Measurements from ENCODE around the gene HTR6. TPM values are rescaled to one million over a fixed set of nuclear protein-coding genes. Genes with fewer than 3 reads are reported as not detected.

Gene HTR6
- total RNA-seq, 1 experiment from 2014 or later: not detected

- no peaks in the 10 kb centered on the region for H3K4me1 Mint-ChIP-seq (ENCODE audit: low read depth, unreplicated experiment)
- TF ChIP-seq, protein P1, sequence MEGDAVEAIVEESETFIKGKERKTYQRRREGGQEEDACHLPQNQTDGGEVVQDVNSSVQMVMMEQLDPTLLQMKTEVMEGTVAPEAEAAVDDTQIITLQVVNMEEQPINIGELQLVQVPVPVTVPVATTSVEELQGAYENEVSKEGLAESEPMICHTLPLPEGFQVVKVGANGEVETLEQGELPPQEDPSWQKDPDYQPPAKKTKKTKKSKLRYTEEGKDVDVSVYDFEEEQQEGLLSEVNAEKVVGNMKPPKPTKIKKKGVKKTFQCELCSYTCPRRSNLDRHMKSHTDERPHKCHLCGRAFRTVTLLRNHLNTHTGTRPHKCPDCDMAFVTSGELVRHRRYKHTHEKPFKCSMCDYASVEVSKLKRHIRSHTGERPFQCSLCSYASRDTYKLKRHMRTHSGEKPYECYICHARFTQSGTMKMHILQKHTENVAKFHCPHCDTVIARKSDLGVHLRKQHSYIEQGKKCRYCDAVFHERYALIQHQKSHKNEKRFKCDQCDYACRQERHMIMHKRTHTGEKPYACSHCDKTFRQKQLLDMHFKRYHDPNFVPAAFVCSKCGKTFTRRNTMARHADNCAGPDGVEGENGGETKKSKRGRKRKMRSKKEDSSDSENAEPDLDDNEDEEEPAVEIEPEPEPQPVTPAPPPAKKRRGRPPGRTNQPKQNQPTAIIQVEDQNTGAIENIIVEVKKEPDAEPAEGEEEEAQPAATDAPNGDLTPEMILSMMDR (IDR thresholded peaks at IDR 0.05; ENCODE audit: unreplicated experiment): no peak
- no TSS peak for BruUV-seq (replicated peaks)
- H3K9me3 Mint-ChIP-seq (ENCODE audit: low read depth, unreplicated experiment): no peaks in the 10 kb centered on the region
- no peaks in the 10 kb centered on the region for H3K36me3 Mint-ChIP-seq (ENCODE audit: insufficient read depth, unreplicated experiment)
- DNase-seq: no peak
- H3K27me3 Mint-ChIP-seq (ENCODE audit: unreplicated experiment): no peaks in the 10 kb centered on the region
- CTCF ChIA-PET: no interaction called here
- intact Hi-C loops (cut with micrococcal nuclease; ENCODE audit: unreplicated experiment): no loop called here
- H3K4me3 Mint-ChIP-seq (ENCODE audit: low read depth, unreplicated experiment): no peak overlapping the region
- H3K27ac Mint-ChIP-seq (ENCODE audit: unreplicated experiment): no peak overlapping the region
Observed at GRCh38 chr1:19695772-19696171, 31.1 kb downstream of the HTR6 start.

GRCh38 chr1:19696820-19697219 lies 32.1 kb downstream of the HTR6 start:
- CTCF ChIA-PET: no interaction called here
- no TSS peak for BruUV-seq (replicated peaks)

GRCh38 chr1:19698181-19698580 lies 33.5 kb downstream of the HTR6 start:
- intact Hi-C loops (cut with micrococcal nuclease; ENCODE audit: unreplicated experiment): no loop called here
- BruUV-seq (replicated peaks): no TSS peak
- no peaks in the 10 kb centered on the region for H3K9me3 Mint-ChIP-seq (ENCODE audit: low read depth, unreplicated experiment)
- no peak for DNase-seq
- H3K4me1 Mint-ChIP-seq (ENCODE audit: low read depth, unreplicated experiment): no peaks in the 10 kb centered on the region
- H3K36me3 Mint-ChIP-seq (ENCODE audit: insufficient read depth, unreplicated experiment): no peaks in the 10 kb centered on the region
- CTCF ChIA-PET: no interaction called here
- TF ChIP-seq, protein P1 (IDR thresholded peaks at IDR 0.05; ENCODE audit: unreplicated experiment): no peak
- H3K27ac Mint-ChIP-seq (ENCODE audit: unreplicated experiment): no peak overlapping the region
- H3K4me3 Mint-ChIP-seq (ENCODE audit: low read depth, unreplicated experiment): no peak overlapping the region
- no peaks in the 10 kb centered on the region for H3K27me3 Mint-ChIP-seq (ENCODE audit: unreplicated experiment)

More at GRCh38 chr1:19696820-19697219, 32.1 kb downstream of the HTR6 start:
- no peaks in the 10 kb centered on the region for H3K9me3 Mint-ChIP-seq (ENCODE audit: low read depth, unreplicated experiment)
- no peaks in the 10 kb centered on the region for H3K36me3 Mint-ChIP-seq (ENCODE audit: insufficient read depth, unreplicated experiment)
- TF ChIP-seq, protein P1 (IDR thresholded peaks at IDR 0.05; ENCODE audit: unreplicated experiment): no peak
- no peak for DNase-seq
- no peak overlapping the region for H3K4me3 Mint-ChIP-seq (ENCODE audit: low read depth, unreplicated experiment)
- H3K27me3 Mint-ChIP-seq (ENCODE audit: unreplicated experiment): no peaks in the 10 kb centered on the region
- intact Hi-C loops (cut with micrococcal nuclease; ENCODE audit: unreplicated experiment): no loop called here
- H3K27ac Mint-ChIP-seq (ENCODE audit: unreplicated experiment): no peak overlapping the region
- no peaks in the 10 kb centered on the region for H3K4me1 Mint-ChIP-seq (ENCODE audit: low read depth, unreplicated experiment)

- Mint-ChIP-seq H3K27me3 (ENCODE audit: unreplicated experiment) (no peaks in the 10 kb centered on the region), H3K9me3 (ENCODE audit: low read depth, unreplicated experiment) (no peaks in the 10 kb centered on the region), H3K4me3 (ENCODE audit: low read depth, unreplicated experiment) (no peak overlapping the region), H3K27ac (ENCODE audit: unreplicated experiment) (no peak overlapping the region), H3K36me3 (ENCODE audit: insufficient read depth, unreplicated experiment) (no peaks in the 10 kb centered on the region), H3K4me1 (ENCODE audit: low read depth, unreplicated experiment) (no peaks in the 10 kb centered on the region)
- CTCF ChIA-PET: no interaction called here
- TF ChIP-seq, protein P1 (IDR thresholded peaks at IDR 0.05; ENCODE audit: unreplicated experiment): no peak
- no TSS peak for BruUV-seq (replicated peaks)
- no peak for DNase-seq
- intact Hi-C loops (cut with micrococcal nuclease; ENCODE audit: unreplicated experiment): no loop called here
Observed at GRCh38 chr1:19700079-19700777, 35.6 kb downstream of the HTR6 start.
